K562 treated with DMSO at 1 percent for 12 hours (cell line): ENCODE data around the gene RNF121. TPM values are rescaled to one million over a fixed set of nuclear protein-coding genes. Genes with fewer than 3 reads are reported as not detected.

ENCODE experiments used
- total RNA-seq: library from RNA; unstranded; fragments of 300-600 nt; gene quantifications from 2 replicates; pipeline ENCODE4 v1.2.3, GENCODE V29; 2022; ENCODE audit not compliant: insufficient read depth

The RNF121 gene
- 18.3 and 37.7 TPM in 2 replicates for total RNA-seq

GRCh38 chr11:71928737-71929443 is at the start of gene RNF121:
Gene RNF121, plus strand, starts transcription at chr11:71929046. Its CDS starts 16 bp downstream, at chr11:71929062.

GRCh38 chr11:71927820-71928736 is 768 bp upstream of the RNF121 start, which contains the start of gene XNDC1N:
Gene XNDC1N, minus strand, starts transcription at chr11:71928594. Its CDS starts 5,241 bp downstream, at chr11:71923353.

GRCh38 chr11:71998649-71999310 is 69.9 kb downstream of the RNF121 start, which contains the start of gene IL18BP:
Gene IL18BP, plus strand, starts transcription at chr11:71998909. Its CDS starts 1,076 bp downstream, at chr11:71999985.

Other genes with a start within 250 kb of the RNF121 start
- not detected in 2 replicates for gene DEFB108B, start 95.8 kb upstream of the RNF121 start, total RNA-seq
- gene DEFB131B, start 50.6 kb upstream of the RNF121 start, total RNA-seq = not detected in 2 replicates
- 2.5 TPM in 1 of 2 replicates, not detected in the other for gene XNDC1N, start 452 bp upstream of the RNF121 start, total RNA-seq
- 4.1 and 11.1 TPM in 2 replicates for gene IL18BP, start 69.9 kb downstream of the RNF121 start, total RNA-seq
- 67.0 and 140 TPM in 2 replicates for gene NUMA1, start 151.5 kb downstream of the RNF121 start, total RNA-seq
- gene LRRC51, start 151.8 kb downstream of the RNF121 start, total RNA-seq = 4.2 and 8.4 TPM in 2 replicates
- gene LAMTOR1, start 174.3 kb downstream of the RNF121 start, total RNA-seq = 89.8 and 103 TPM in 2 replicates
- gene TOMT, start 176.9 kb downstream of the RNF121 start, total RNA-seq = not detected in 2 replicates
- gene ANAPC15, start 183.6 kb downstream of the RNF121 start, total RNA-seq = 48.3 and 57.6 TPM in 2 replicates
- not detected in 2 replicates for gene FOLR3, start 206.7 kb downstream of the RNF121 start, total RNA-seq